Psoas muscle (tissue), 8 donors: ENCODE measurements around the gene COQ8B. TPM values are rescaled to one million over a fixed set of nuclear protein-coding genes. Genes with fewer than 3 reads are reported as not detected.

Experiments used
- ATAC-seq, 4 donors: fragments of 200-7000 bp; cut with Tn5 transposase; one replicate each; pipeline ENCODE4 v1.9.1; 2020; ENCODE audit warnings: moderate library complexity in 3 of 4, mild to moderate bottlenecking in 2 of 4
- DNase-seq, 2 donors: peaks; one replicate each; pipeline ENCODE4 v3.0.0-alpha.2; 2020
- H3K27ac ChIP-seq: fragments of 200-600 bp; one replicate; pipeline ENCODE4 v1.8.0; 2022
- H3K27me3 ChIP-seq, 3 donors: fragments of 200-600 bp in 1 of 3; one replicate each; pipeline versions ENCODE4 v1.6.1 to v1.8.0; 2013 to 2022; ENCODE audit warnings: low read length in 2 of 3, mild to moderate bottlenecking in 2 of 3, moderate library complexity in 1 of 3; ENCODE audit not compliant: insufficient read depth in 3 of 3
- H3K36me3 ChIP-seq, 2 donors: fragments of 200-600 bp in 1 of 2; one replicate each; pipeline versions ENCODE4 v1.6.1 to v1.8.0; 2013 to 2022; ENCODE audit warnings: low read depth in 1 of 2, mild to moderate bottlenecking in 1 of 2, moderate library complexity in 1 of 2; ENCODE audit not compliant: insufficient read depth in 1 of 2
- H3K4me1 ChIP-seq: fragments of 200-600 bp; one replicate; pipeline ENCODE4 v1.8.0; 2022
- H3K4me3 ChIP-seq: fragments of 200-600 bp; one replicate; pipeline ENCODE4 v1.8.0; 2022; ENCODE audit warnings: mild to moderate bottlenecking
- H3K9me3 ChIP-seq: fragments of 200-600 bp; one replicate; pipeline ENCODE4 v1.8.0; 2022
- WGBS, 3 donors: extraction: QIAGEN DNeasy Blood & Tissue Kit; methylation state at CpG; one replicate each; pipeline versions ENCODE4 v1.1.6 to v1.1.7; 2013; 5-methylcytosine and 5-hydroxymethylcytosine counted together
- intact Hi-C, 2 donors: fragments of 100-400 bp; cut with DNase I; formaldehyde crosslinking; loops; one replicate each; pipeline versions ENCODE4 v1.11.0 to v1.14.2; 2022
- polyA plus RNA-seq, 3 donors: library from polyadenylated mRNA; stranded (reverse); fragments of 200-250 nt; gene quantifications; one replicate each; pipeline ENCODE4 v1.2.3, GENCODE V29; 2013
- total RNA-seq, 4 donors: library from RNA; stranded (reverse); fragmentation: NEBNext Ultra II Directional in 2 of 4; extraction: Animal tissue kit (Norgen Biotek cat#: 25700) in 2 of 4; gene quantifications; one replicate each; pipeline versions ENCODE4 v1.2.1 to v1.2.4, GENCODE V29; 2021 to 2023
- TF ChIP-seq, protein P1 (sequence below): fragments of 200-600 bp; IDR thresholded peaks from one replicate; pipeline ENCODE4 v1.8.0; 2022; ENCODE audit warnings: antibody characterized with exemption
- donor health status: healthy with polysubstance abuse.
- donor health status: DM: no; HTN: no; CAD: no; lungs with moderate emphysema.
- donor health status: Bipolar disorder and iron deficiency.
- donor health status: healthy.
- donor health status: DM: yes; HTN: yes; CAD: no.
- donor health status: DM: no; HTN: no; CAD: no.
- donor health status: DM: no; HTN: no; CAD: no.
- donor health status: DM: yes; HTN: yes; CAD: no.

The COQ8B gene
- total and polyA plus RNA-seq, 7 donors = 6.8 to 43.1 (median 14.4) TPM

DNA sequence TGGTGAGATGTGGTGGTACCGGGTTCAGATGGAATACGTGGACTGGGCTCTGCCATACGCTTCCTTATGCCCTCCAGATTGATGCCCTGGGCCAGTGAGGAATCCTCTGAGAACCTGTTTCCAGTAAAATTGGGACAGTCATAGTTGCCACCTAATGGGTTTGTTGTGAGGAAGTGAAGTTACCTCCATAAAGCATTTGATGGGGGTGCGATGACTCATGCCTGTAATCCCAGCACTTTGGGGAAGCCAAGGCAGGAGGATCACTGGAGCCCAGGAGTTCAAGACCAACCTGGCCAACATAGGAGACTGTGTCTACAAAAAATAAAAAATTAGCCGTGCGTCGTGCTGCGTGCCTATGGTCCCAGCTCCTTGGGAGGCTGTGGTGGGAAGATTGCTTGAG is 39.1 kb upstream of the COQ8B start:
- TF ChIP-seq, protein P1, sequence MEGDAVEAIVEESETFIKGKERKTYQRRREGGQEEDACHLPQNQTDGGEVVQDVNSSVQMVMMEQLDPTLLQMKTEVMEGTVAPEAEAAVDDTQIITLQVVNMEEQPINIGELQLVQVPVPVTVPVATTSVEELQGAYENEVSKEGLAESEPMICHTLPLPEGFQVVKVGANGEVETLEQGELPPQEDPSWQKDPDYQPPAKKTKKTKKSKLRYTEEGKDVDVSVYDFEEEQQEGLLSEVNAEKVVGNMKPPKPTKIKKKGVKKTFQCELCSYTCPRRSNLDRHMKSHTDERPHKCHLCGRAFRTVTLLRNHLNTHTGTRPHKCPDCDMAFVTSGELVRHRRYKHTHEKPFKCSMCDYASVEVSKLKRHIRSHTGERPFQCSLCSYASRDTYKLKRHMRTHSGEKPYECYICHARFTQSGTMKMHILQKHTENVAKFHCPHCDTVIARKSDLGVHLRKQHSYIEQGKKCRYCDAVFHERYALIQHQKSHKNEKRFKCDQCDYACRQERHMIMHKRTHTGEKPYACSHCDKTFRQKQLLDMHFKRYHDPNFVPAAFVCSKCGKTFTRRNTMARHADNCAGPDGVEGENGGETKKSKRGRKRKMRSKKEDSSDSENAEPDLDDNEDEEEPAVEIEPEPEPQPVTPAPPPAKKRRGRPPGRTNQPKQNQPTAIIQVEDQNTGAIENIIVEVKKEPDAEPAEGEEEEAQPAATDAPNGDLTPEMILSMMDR = no peak
- no peak for ATAC-seq
- no peak overlapping the region for H3K27ac ChIP-seq
- H3K27me3 ChIP-seq = no peaks in the 10 kb centered on the region
- H3K36me3 ChIP-seq = peaks cover 0 to 62% of the 10 kb centered on the region in 2 donors
- H3K4me1 ChIP-seq = peaks cover 15% of the 10 kb centered on the region
- 96 to 98% (median 98%) methylated on average over 8 of the region's 8 CpGs for WGBS, 3 donors
- intact Hi-C loops = no loop called here
- no peak for DNase-seq
- H3K4me3 ChIP-seq = no peak overlapping the region
- no peaks in the 10 kb centered on the region for H3K9me3 ChIP-seq

DNA sequence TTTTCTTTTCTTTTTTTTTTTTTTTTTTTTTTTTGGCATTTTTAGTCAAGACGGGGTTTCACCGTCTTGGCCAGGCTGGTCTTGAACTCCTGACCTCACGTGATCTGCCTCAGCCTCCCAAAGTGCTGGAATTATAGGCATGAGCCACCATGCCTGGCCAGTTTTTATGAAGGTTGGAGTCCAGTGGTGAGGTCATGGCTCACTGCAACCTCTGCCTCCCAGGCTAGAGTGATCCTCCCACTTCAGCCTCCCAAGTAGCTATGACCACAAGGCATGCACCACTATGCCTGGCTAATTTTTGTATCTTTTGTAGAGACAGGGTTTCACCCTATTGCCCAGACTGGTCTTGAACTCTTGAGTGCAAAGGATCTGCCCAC is 38.5 kb upstream of the COQ8B start:
- Histone ChIP-seq H3K36me3 (peaks cover 0 to 56% of the 10 kb centered on the region in 2 donors), H3K27ac (no peak overlapping the region), H3K9me3 (no peaks in the 10 kb centered on the region), H3K4me1 (peaks cover 15% of the 10 kb centered on the region), H3K4me3 (no peak overlapping the region), H3K27me3 (no peaks in the 10 kb centered on the region)
- intact Hi-C loops = no loop called here
- DNase-seq = no peak
- TF ChIP-seq, protein P1 = no peak
- 88 to 97% (median 94%) methylated on average over 3 of the region's 3 CpGs for WGBS, 3 donors
- ATAC-seq = no peak

DNA sequence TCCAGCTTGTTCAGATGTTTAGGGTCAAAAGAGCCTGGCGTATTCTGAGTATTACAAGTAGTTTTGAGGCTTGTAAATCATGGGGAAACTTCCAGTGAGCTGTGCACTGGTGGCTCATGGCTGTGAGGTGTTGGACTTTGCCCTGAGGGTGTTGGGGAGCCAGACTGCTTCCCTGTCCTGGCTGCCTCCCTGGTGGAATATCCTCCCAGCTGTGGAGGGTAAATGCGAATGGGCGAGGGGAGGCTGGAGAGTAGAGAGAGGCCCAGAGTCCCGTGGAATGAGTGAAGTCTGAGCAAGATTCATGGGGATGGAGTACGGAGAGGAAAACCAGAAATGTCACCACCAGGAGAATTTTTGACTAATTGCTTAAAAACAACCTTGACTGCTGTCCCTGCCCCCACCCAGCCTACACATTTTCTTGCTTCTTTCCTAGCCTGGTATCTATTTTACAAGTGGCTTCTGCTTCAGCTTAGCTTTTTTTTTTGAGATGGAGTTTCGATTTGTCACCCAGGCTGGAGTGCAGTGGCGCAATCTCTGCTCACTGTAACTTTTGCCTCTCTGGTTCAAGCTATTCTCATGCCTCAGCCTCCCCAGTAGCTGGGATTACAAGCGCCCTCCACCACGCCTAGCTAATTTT is 38.0 kb upstream of the COQ8B start:
- Histone ChIP-seq H3K4me1 (peaks cover 15% of the 10 kb centered on the region), H3K9me3 (no peaks in the 10 kb centered on the region), H3K27ac (no peak overlapping the region), H3K27me3 (no peaks in the 10 kb centered on the region), H3K4me3 (no peak overlapping the region), H3K36me3 (peaks cover 0 to 51% of the 10 kb centered on the region in 2 donors)
- ATAC-seq = no peak
- 80 to 87% (median 85%) methylated on average over 9 of the region's 9 CpGs for WGBS, 3 donors
- DNase-seq = no peak
- intact Hi-C loops = loop anchor here in 1 of 2 donors (5.0 kb wide), 2 partner anchors 37 to 43 kb away; partner anchors contain the start of genes COQ8B, EGLN2 and ITPKC
- TF ChIP-seq, protein P1 = no peak

DNA sequence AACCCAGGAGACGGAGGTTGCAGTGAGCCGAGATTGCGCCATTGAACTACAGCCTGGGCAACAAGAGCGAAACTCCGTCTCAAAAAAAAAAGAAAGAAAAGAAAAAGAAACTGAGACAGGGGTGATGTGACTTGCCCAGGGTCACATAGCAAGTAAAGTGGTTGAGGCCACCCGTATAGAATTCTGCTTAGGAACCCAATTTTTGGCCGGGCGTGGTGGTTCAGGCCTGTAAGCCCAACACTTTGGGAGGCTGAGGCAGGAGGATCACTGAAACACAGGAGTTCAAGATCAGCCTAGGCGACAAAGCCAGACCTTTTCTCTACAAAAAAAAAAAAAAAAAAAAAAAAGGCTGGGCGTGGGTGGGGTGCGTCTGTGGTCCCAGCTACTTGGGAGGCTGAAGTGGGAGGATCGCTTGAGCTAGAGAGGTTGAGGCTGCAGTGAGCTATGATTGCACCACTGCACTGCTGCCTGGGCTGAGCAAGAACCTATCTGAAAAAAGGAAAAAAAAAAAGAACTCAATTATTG is 35.6 kb upstream of the COQ8B start:
- H3K27me3 ChIP-seq = no peaks in the 10 kb centered on the region
- H3K4me3 ChIP-seq = peak overlapping the region; percentile 84
- H3K27ac ChIP-seq = peak overlapping the region; percentile 96
- DNase-seq = no peak
- 80 to 82% (median 81%) methylated on average over 12 of the region's 12 CpGs for WGBS, 3 donors
- TF ChIP-seq, protein P1 = no peak
- intact Hi-C loops = loop anchor here in 1 of 2 donors (2.0 to 5.0 kb wide), 3 partner anchors 24 to 45 kb away; partner anchors contain the start of genes COQ8B, EGLN2 and ITPKC
- peaks cover 19% of the 10 kb centered on the region for H3K4me1 ChIP-seq
- peaks cover 0 to 27% of the 10 kb centered on the region in 2 donors for H3K36me3 ChIP-seq
- H3K9me3 ChIP-seq = no peaks in the 10 kb centered on the region
- ATAC-seq = no peak
